LNCaP clone FGC (cell line): Measurements from ENCODE around the gene EPB41L4A.

Source experiments
- DNase-seq: peaks from one replicate; pipeline ENCODE4 v3.0.0-alpha.2; 2011; ENCODE audit warnings: low read depth
- H3K4me3 ChIP-seq: 2 replicates; pipeline ENCODE4 v1.5.1; 2011; ENCODE audit warnings: mild to moderate bottlenecking, low read depth, low read length, control low read depth
- TF ChIP-seq, protein P1 (sequence below): IDR thresholded peaks from 2 replicates; pipeline ENCODE4 v1.5.1; 2012; ENCODE audit warnings: mild to moderate bottlenecking; ENCODE audit not compliant: control insufficient read depth, insufficient read depth; ENCODE audit errors: extremely low read depth

Gene EPB41L4A

GRCh38 chr5:112165399-112165798 is 253.7 kb downstream of the EPB41L4A start:
- no peak for DNase-seq
- TF ChIP-seq, protein P1, sequence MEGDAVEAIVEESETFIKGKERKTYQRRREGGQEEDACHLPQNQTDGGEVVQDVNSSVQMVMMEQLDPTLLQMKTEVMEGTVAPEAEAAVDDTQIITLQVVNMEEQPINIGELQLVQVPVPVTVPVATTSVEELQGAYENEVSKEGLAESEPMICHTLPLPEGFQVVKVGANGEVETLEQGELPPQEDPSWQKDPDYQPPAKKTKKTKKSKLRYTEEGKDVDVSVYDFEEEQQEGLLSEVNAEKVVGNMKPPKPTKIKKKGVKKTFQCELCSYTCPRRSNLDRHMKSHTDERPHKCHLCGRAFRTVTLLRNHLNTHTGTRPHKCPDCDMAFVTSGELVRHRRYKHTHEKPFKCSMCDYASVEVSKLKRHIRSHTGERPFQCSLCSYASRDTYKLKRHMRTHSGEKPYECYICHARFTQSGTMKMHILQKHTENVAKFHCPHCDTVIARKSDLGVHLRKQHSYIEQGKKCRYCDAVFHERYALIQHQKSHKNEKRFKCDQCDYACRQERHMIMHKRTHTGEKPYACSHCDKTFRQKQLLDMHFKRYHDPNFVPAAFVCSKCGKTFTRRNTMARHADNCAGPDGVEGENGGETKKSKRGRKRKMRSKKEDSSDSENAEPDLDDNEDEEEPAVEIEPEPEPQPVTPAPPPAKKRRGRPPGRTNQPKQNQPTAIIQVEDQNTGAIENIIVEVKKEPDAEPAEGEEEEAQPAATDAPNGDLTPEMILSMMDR: no peak
- H3K4me3 ChIP-seq: no peak overlapping the region

- TF ChIP-seq, protein P1: no peak
- DNase-seq: no peak
- no peak overlapping the region for H3K4me3 ChIP-seq
Observed at GRCh38 chr5:112163435-112163834, 255.6 kb downstream of the EPB41L4A start.

- DNase-seq: no peak
- TF ChIP-seq, protein P1: no peak
- H3K4me3 ChIP-seq: peak overlapping the region; percentile 100
Observed at GRCh38 chr5:112161392-112161748, 257.7 kb downstream of the EPB41L4A start.

DNA sequence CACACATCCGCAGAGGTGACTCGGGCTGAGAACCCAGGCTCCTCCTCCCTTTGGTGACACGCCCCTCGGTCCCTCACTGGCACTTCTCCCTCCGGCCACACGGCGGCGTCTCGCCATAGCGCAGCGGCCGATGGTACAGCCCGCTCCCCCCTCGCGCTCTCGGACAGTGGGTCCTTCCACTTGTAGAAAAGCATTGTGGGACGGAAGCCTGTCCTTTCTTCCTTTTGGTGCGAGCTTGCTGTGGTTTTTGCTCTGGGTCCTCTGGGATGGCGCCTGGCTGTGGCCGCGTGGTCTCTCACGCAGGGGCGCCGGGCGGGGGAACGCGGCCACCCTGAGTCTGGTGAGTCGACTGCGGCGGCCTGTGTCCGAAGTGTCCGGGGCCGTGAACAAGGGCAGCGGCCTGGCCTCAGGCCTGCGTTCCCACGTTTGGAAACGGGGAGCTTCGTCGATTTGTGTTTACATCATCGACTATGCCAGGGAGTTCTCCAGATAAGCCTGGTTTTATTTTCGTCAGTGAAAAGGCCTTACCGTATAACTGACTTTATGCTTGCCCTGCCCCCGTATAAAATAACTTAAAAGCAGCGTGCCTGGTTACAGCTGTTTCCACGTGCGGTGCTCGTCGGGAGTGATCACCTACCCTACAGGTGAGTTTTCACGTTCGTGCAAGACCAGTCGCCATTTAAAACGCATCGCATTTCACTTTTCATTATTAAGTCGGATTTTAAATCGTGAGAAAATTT is 258.3 kb downstream of the EPB41L4A start:
- H3K4me3 ChIP-seq: peak overlapping the region; percentile 100
- TF ChIP-seq, protein P1: peak; percentile 100
- peak; percentile 69 for DNase-seq

DNA sequence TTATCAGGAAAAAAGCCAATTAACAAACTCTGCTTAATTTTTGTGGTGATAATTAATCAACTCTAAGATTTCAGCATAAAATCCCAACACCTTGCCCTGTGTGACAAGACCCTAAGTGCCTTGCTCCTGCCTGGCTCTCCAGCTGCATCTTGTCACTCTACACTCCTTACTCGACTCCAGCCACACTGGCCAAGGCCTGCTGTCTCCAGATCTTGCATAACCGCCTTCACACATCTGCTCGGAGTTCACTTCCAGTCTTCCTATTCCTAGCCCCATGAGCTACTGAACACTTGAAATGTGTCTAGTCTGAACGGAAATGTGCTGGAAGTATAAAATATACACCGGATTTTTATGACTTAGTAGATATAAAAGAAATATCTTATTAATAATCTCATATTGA is 259.6 kb downstream of the EPB41L4A start:
- DNase-seq: no peak
- no peak overlapping the region for H3K4me3 ChIP-seq
- TF ChIP-seq, protein P1: no peak

GRCh38 chr5:112156211-112156610 is 262.9 kb downstream of the EPB41L4A start:
- no peak for DNase-seq
- no peak overlapping the region for H3K4me3 ChIP-seq
- TF ChIP-seq, protein P1: no peak
